DMS153 treated with DMSO at 0.1 percent for 48 hours (cell line): ENCODE data around the gene ING1.

ENCODE experiments used
- DNase-seq: peaks from one replicate; lab custom pipeline; 2025; ENCODE audit not compliant: unreplicated experiment; lab: John Stamatoyannopoulos, UW

The ING1 gene

DNA sequence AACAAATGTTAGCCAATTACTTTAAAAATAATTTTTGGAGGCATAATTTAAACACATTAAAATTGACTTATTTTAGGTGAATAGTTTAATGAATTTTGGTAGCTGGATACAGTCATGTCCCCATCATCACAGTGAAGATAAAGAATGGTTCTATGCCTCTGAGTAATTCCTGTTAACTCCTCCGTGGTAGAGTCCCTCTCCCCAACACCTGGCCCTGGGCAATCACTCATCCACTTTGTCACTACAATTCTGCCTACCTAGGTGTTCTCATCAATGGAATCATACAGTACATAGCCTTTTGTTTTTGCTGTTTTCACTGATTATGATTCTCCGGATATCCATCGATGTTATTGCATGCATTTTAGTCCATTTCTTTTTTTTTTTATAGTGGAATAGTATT is 55.6 kb downstream of the ING1 start:
- DNase-seq, result no peak

DNA sequence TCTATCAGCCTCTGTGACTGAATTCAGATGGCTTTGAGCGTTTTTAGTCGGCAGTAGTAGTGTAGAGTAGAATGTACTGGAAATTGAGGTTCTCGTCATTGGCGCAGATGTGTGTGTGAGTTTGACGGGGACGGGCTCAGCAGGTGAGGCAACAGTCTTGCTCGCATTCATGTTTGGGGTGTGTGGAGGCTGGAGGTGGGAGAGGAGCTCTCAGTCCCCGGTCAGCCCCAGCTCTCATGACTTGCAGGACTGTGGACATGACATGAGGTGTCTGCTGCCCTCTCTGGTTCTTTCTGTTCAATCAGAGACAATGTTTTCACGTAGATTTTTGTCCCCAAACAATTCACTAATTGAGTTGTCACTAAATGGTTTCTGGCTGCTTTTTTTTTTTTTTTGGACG is 57.2 kb downstream of the ING1 start:
- no peak for DNase-seq

DNA sequence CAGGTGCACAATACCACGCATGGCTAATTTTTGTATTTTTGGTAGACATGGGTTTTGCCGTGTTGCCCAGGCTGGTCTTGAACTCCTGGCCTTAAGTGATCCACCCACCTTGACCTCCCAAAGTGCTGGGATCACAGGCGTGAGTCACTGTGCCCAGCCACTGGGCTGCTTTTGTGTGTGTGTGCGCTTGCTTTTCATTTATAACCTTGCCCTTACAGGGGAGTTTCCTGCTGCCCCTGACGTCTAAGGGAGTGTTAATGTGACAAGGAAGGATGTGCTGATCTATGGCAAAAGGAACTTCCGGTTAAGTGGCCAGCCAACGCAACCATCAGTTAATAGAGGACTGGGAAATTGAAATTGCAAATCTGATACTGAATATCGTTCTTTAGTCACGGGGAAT is 57.7 kb downstream of the ING1 start:
- DNase-seq, result no peak

DNA sequence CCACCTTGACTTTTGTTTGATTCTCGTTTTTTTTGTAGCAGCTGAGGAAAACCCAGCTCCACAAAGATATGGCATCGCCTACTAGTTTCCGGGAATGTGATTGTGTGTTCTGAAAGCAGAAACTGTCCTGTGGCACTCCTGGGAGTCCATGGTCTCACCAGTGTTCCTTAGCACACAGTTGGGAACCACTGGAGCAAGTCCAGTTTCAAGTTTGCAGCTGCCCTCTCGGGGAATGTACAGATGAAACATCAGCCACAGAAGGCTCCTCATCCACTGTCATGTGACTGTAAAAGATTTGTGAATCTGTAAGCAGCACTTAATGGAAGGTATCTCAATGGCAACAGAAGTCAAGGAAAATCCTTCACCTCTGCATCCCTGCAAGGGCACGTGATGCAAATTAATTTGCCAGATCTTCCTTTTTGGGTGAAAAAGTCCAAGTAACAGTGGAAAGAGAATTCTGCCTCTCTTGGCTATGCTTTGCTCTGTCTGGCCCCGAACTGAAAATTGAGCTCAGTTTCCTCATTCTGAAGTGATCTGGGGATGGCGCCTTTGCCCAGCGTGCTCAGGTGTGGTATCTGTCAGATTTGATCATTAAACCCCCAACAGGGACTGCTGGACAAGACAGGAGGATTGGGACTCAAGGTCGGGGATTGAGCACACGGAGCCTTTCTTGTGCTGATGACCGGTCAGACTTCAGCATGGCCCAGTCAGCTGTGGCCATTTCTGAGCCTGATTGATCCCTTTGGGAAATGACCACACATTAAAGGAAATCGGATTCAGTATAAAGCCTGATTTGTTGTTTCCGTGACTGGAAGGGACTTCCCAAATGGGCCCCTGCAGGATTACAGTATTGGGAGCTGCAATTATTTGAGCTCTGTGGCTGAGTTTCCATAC is 58.8 kb downstream of the ING1 start:
- DNase-seq, result no peak
